GM19351 (cell line): Measurements from ENCODE around the gene LY6G6D.

Experiments
- ATAC-seq: cut with Tn5 transposase; IDR thresholded peaks from one replicate; pipeline ENCODE4 v1.9.1; 2021; ENCODE audit warnings: mild to moderate bottlenecking, moderate library complexity; ENCODE audit not compliant: unreplicated experiment

LY6G6D gene

DNA sequence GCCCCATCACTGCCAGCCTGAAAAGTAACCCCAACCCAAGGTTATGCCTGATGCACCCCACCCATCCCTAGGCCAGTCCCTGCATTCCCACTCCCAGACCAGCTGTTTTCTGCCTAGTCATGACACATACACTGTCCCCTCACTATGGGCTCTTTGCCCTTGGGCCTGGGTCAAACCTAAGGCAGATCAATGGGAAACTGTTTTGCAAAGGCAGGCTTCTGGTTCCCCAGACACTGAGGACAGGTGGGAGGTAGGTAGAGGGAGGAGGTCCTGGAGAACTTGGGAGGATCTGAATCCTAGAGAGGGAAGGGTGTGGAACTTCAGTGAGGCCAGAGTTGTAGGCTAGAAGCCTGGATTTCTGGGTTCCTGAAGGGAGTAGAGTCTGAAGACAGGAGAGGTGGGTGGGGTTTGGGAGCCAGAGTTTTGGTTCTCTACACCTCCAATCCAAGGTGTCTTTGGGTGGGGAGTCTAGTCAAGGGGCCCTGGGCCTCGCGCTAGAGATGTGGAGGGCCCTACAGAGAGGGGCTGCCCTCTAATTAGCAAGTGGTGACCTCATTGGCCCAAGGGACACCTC lies 19.2 kb downstream of the LY6G6D start:
- no peak for ATAC-seq

- ATAC-seq, result peak; percentile 36
Observed at GRCh38 chr6:31734821-31735406, 19.8 kb downstream of the LY6G6D start.

GRCh38 chr6:31736021-31736767 lies 21.0 kb downstream of the LY6G6D start, which contains the start of gene CLIC1:
Gene CLIC1 (minus strand): TSS chr6:31736530. CDS start chr6:31736300, 230 bp downstream.
- ATAC-seq, result no peak

GRCh38 chr6:31736768-31737314 lies 21.7 kb downstream of the LY6G6D start:
- no peak for ATAC-seq

- no peak for ATAC-seq
Observed at GRCh38 chr6:31737315-31737990, 22.3 kb downstream of the LY6G6D start.

DNA sequence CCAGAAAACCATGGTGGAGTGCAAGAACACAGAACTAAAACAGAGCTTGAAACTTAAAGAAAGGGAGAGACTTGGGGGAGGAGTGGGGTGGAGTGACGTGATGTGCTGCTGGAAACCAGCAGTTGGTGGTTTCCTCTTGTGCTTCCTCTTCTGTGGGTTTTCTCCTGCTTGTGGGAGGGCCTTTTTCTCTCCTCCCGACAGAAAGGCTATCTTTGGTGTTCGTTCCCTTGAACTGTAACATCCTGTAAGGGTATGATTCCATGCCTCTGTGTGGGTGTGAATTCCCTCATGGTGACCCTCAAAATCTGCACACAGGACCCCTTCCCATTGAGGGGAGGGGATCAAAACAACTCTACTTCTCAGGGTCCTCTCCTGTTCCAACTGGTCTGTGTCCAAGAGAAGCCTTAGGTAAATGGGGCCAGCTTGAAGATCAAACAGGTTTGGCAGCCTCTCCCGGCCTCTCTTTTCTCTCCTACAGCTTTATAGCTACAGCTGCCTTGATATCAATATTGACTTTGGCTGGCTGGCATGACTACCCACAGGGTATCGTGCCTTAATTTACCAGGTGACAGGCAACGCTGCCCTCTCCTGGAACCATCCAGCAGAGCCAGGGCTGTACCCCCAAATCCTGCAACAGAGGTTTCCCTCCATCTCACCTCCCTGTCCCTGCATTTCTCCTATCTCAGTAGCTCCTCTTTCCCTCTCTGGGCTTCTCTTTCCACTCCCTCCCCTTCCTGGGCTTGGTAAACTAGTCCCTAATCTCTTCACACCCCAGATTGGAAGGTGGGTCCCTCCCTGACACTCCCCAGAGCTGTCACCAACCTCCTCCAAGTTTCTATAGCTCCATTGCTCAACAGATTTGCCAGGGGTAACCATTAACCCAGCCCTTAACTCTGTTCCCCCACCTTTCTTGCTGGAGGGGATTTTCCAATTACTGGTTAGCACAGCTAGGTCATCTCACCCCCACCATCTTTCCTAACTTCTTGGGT lies 23.1 kb downstream of the LY6G6D start:
- ATAC-seq, result no peak

- ATAC-seq, result peak; percentile 73
Observed at GRCh38 chr6:31739639-31740396, 24.7 kb downstream of the LY6G6D start, which contains the start of gene MSH5. Gene MSH5 (plus strand): TSS chr6:31740005. CDS start chr6:31740467, 462 bp downstream.

GRCh38 chr6:31740397-31741223 lies 25.5 kb downstream of the LY6G6D start:
- no peak for ATAC-seq

- ATAC-seq, result no peak
Observed at GRCh38 chr6:31741815-31742214, 26.7 kb downstream of the LY6G6D start.

GRCh38 chr6:31742894-31743293 lies 27.7 kb downstream of the LY6G6D start:
- no peak for ATAC-seq

GRCh38 chr6:31744422-31744821 lies 29.3 kb downstream of the LY6G6D start:
- ATAC-seq, result no peak

GRCh38 chr6:31749301-31750036 lies 34.3 kb downstream of the LY6G6D start:
- ATAC-seq, result no peak

GRCh38 chr6:31750411-31751022 lies 35.4 kb downstream of the LY6G6D start:
- ATAC-seq, result no peak

DNA sequence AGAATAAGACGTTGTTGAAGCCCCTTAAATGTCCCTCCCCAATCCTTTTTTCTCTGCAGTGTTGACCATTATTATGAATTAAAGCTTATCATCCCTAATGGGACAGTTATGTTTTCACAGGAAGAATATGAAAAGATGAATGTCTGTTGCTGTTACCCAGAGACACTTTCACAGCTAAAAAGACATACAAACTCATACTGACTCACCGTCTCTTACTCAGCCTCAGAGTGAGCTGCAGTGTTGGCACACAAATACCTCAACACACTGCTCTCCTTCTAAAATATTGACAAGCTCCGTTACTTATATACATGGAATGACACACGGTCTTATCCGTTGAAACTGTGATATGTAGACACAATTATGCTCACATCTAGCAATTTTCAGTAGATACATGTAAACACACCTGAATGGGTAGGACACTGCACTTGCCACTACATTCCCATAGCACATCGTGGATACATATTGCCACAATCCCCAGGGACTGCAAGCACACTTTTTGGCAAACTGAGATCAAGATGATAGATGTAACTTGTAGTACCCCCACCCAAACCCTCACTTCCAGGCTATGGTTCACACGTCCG lies 37.7 kb downstream of the LY6G6D start:
- ATAC-seq, result no peak

DNA sequence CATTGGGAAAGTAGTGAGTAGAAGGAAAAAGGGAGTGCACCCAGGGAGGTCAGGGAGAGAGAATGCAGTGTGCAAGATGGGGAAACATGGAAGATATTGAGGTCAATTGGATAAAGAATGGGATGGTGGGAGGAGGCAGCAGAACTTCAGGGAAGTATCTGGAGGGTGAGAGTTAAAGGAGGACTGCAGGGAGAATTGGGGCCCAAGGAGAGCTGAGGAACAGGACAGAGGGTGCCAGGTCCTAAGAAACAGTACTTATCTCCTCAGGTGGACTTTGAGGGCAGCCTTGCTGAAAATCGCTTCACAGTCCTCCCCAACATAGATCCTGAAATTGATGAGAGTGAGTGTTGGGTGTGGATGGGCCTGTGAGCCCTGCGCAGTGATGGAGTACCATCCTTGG lies 43.1 kb downstream of the LY6G6D start:
- no peak for ATAC-seq

DNA sequence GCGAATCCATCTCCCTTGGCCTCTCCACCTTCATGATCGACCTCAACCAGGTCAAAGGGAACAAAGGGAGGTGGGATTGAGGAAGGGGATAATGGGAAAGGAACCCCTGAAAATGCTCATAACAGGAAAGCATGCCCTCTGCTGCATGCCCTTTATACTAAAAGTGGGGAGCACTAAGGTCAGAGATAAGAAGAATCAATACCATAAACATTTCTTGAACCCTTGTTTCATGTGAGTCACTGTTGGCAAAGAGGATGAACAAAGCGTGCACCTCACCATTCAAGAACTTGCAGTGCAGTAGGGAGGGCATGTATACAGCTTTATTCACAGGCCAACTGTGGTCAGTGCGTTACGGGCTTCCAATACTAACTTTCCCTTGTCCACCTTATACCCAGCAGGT lies 45.6 kb downstream of the LY6G6D start:
- no peak for ATAC-seq

GRCh38 chr6:31761343-31761742 lies 46.2 kb downstream of the LY6G6D start:
- ATAC-seq, result no peak
